ENCODE results near the gene BEAN1.

GRCh38 chr16:66399031-66399430, 28.1 kb upstream of the BEAN1 start:
- TF ChIP-seq POLR2A (IDR thresholded peaks at IDR 0.05) (no peak), CTCF (IDR thresholded peaks at IDR 0.05) (no peak)
